Measurements from ENCODE around the gene MAP4K2.
"Not testable (repeated sequence)": the region's sequence is repeated elsewhere in the genome, so short reads cannot be mapped to it uniquely, and the experiment has no call there.

The MAP4K2 gene

GRCh38 chr11:64838600-64839334 is 35.8 kb upstream of the MAP4K2 start:
- DNase-seq (ENCODE audit: low read depth), result no peak

DNA sequence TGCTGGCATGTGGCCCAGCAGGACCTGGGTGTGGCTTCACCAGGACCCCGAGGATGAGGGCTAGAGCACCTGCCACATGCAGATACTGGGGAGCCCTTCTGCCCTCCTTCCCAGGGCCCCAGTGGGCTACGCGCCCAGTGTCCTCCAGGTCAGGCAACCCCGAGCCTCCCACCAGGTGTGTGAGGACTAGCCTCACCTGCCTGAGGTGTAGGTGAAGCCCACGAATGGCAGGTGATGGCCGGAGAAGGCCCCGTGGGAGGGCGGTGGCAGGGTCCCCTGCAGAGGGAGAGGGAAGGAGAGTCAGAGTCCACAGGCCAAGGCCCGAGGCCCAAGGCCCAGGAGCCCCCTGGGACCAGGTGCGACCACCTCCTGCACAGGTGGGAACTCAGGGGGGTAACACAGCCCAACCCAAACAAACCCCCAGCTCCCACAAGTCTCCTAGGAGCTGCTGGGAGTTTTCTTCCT is 34.9 kb upstream of the MAP4K2 start:
- DNase-seq (ENCODE audit: low read depth), result no peak

- DNase-seq (ENCODE audit: low read depth), result no peak
These were observed 33.5 kb upstream of the MAP4K2 start for GRCh38 chr11:64836448-64837072.

- DNase-seq (ENCODE audit: low read depth), result no peak
These were observed 32.8 kb upstream of the MAP4K2 start for GRCh38 chr11:64835616-64836447.

DNA sequence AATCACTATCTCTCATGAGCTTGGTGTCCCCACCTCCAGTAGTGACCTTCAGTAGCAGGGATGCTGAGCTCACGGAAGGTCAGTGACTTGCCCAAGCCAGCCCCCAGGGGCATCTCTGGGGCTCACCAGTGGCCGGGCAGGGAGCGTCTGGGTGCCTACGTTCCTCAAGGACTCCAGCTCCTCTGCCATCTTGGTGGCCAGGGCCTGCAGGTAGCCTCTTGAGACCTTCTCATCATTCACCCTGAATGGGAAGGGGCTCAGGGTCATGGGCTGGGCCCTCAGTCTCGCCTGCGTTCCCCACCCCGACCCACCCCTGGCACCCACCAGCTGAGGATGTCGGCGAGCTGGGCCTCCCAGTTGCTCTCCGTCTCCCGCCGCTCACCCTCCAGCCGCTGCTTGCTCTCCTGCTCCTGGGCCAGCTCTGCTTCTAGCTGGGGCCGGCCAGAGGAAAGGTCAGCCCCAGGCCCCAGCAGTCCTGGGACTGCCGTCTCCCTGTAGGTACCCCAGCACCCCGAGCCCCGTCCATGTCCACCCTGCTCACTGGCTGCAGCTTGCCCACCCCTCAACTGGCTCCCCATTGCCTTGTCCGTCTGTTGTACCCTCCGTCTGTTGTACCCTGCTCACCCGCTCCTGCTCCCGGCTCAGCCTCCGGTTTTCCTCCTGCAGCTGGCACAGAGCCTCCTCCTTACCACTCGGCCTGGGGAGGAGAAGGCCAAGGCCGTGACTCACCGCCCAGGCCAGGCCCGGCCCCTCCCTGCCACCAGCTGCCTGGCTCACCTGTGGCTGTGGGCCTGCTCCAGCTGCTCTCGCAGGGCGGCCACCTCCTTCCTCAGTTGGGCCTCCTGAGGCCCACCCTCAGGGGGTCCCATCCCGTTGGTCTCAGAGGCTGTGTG is 32.0 kb upstream of the MAP4K2 start:
- no peak for DNase-seq (ENCODE audit: low read depth)

- DNase-seq (ENCODE audit: low read depth), result no peak
These were observed 31.2 kb upstream of the MAP4K2 start for GRCh38 chr11:64834031-64834722.

- no peak for DNase-seq (ENCODE audit: low read depth)
These were observed 30.5 kb upstream of the MAP4K2 start for GRCh38 chr11:64833509-64833908.

GRCh38 chr11:64833198-64833502 is 30.1 kb upstream of the MAP4K2 start:
- no peak for DNase-seq (ENCODE audit: low read depth)

DNA sequence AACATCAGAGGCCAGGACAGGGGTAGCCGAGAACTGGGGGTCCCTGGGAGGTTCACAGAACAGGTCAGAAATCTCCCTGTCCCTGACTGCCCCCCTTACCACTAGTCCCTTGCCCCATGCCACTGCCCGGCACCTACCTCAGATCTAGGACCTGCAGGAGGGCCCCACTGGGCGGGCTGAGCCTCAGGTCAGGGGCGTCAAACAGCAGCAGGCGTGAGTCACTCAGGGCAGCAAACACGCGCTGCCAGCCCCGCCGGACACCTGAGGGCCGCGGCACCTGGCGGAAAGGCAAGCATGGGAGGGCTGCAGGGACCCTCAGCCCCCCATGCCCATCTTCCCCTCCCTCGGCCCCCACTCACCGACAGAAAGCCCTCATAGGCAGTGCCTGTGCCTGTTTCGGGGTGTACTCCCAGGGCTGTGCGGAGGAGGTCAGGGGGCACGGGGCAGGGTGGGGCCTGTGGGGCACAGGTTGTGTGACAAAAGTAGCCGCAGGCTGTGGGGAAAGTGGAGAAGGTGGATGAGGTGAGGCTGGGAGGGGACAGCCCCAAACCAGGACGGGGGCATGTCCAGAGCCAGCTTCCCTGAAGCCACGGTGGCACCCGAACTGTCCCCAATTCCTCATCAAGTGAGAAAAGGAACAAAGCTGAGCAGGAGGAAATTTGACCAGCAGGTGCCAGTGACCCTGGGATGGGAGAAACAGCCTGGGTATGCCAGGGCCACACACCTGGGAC is 29.6 kb upstream of the MAP4K2 start:
- DNase-seq (ENCODE audit: low read depth), result no peak

DNA sequence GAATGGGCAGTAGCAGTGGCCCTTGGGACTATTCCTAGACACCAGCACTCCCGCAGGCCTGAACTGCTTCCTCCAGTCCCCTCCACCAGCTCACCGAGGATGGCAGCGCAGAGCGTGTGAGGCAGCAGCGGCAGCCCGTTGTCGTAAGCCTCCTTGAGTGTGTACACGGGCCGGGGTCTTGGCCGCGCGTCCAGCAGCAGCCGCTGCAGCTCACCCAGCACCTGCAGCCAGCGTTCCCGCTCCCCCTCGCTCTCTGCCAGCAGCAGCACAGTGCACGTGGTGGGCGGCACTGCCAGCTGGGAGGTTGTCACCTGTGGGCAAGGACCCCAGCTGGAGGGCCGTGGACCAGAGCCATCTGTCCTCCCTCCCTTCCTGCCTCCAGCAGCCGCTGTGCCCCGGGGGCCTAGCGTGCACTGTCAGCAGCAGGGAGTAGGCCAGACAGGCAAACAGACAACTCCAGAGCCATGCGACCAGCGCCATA is 28.4 kb upstream of the MAP4K2 start:
- no peak for DNase-seq (ENCODE audit: low read depth)

DNA sequence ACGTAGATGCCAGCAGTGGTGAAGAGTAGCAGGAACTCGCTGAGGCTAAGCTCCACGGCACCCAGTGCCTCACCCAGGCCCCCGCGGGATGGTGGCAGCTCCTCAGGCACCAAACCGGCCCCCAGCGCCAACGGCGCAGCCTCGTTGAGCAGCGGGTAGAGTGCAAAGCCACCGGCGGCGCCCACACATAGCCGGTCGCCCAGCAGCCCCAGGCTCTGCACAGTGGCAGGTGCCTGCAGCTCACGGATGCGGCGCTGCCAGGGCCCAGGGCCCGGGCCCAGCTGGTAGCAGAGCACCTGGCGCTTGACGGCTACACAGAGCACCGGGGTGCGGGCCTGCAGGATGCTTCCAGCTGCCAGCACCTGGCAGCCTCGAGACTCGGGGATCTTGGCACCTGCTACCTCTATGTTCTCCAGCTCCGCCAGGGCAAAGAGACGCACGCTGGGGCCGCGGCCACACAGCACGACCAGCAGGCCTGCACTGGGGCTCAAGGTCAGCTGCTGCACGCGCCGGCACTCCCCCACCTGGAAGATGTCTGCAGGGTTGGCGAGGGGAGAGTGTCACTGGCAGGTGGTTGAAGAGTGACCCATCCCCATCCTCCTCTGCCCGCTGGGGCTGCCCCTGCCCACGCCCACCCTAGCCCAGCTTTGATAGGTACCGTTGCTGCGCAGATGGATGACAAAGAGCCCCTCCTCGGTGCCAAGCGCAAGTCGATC is 26.7 kb upstream of the MAP4K2 start:
- DNase-seq (ENCODE audit: low read depth), result no peak

DNA sequence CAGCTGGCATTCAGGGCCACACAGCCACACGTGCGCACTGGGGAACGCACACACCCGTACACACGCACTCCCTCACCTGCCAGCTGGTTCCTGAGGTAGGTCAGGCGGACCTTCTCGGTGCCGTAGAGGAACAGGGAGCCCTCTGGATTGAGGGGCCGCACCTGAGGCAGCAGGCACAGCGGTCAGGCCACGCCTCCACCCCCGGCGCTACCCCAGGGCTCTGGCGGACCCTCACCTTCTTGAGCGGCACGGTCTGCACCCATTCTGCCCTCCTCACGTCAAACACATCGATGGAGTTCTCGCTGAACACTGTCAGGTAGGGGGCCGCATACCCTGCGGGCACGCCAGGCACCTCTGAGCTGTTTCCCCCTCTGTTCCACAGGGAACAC is 24.4 kb upstream of the MAP4K2 start:
- no peak for DNase-seq (ENCODE audit: low read depth)

DNA sequence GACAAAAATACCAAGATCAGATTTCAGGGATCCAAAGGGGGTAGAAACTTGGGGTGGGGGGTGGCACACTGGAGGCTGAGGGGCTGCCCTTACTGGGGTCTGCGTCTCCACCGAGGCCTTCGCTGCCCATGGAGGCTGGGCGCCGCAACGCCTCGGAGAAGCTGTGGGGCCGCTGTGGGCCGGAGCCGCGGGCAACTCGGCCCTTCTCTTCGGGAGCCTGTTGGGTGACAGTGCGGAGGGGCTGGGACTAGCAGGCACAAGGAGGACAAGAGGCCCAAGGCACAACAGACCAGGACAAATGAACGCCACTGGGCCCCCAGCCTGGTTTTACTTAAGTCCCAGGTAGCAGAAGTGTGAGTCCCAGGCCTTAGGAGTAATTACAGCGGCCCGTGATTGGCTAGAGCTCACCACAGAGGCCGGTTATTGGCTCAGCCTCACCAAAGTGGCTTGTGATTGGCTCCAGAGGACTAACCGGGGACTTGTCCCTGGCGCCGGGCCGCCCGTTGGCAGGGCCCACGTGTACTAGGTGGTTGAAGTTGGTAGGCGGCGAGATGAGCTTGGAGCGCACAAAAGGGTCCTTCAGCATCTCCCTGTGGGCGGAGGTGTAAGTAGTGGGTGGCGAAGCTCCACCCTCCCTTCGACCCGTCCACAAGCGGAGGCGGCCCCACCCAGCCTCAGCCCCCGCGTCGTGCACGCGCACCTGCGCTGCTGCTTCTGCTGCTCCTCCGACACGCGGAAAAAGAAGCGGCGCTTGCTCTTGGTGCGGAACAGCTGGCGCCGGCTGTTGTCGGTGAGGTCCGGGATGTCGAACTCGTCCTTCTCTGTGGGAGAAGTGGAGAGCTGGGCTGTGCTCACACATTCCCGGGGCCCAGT is 23.8 kb upstream of the MAP4K2 start:
- DNase-seq (ENCODE audit: low read depth), result no peak

- no peak for DNase-seq (ENCODE audit: low read depth)
These were observed 23.0 kb upstream of the MAP4K2 start for GRCh38 chr11:64826062-64826461.

DNA sequence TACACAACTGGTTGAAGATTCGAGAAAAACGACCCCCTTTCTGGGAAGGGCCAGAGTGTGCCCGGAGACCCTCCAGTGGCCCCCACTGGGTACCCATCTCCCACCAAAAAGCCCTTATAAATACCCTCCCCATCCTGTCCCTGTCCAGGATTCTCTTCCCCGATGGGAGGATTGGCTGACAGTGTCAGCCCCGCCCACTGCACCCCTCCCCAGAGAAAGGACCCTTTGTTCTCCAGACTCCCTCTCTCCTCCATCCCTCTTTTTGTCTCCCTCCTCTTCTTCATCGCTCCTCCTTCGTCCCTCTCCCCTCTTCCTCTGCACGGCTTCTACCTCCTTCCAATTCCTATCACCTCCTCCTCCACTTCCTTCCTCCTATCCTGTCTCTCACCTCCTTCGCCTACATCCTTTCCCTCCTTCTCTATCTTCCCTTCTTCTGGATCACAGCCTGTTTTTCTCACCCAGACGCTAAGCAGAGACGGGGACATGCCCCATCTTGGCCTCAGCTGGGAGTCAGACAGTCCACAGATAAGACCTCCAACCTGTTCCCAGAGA is 20.6 kb upstream of the MAP4K2 start:
- DNase-seq (ENCODE audit: low read depth), result no peak

GRCh38 chr11:64817476-64817875 is 14.5 kb upstream of the MAP4K2 start:
- DNase-seq (ENCODE audit: low read depth), result no peak

DNA sequence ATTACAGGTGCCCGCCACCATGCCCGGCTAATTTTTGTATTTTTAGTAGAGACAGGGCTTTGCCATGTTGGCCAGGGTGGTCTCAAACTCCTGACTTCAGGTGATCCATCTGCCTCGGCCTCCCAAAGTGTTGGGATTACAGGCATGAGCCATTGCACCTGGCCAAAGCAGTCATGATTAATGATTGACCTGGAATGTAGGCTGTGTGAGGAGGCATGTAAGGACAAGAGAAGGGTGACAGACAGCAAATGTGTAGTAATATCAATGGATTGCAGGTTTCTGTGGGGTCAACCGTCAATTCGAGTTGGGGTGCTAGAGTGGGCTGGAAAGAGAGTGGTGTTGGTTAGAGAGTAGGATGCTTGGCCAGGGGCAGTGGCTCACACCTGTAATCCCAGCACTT is 12.4 kb upstream of the MAP4K2 start:
- DNase-seq (ENCODE audit: low read depth), result not testable (repeated sequence)

- no peak for DNase-seq (ENCODE audit: low read depth)
These were observed 11.7 kb upstream of the MAP4K2 start for GRCh38 chr11:64814712-64815187.
